G401.6 (cell line): ENCODE data around the gene MAP1B.
"Not testable (repeated sequence)": the region's sequence is repeated elsewhere in the genome, so short reads cannot be mapped to it uniquely, and the experiment has no call there.

ENCODE experiments used
- FAIRE-seq: peaks from 2 replicates; lab custom pipeline; 2012; peaks lifted over from hg19 to GRCh38; lab: Jason Lieb, UNC

MAP1B gene

GRCh38 chr5:72161951-72162350, 54.7 kb downstream of the MAP1B start:
- FAIRE-seq, result no peak

GRCh38 chr5:72163349-72163983, 56.2 kb downstream of the MAP1B start:
- no peak for FAIRE-seq

- no peak for FAIRE-seq
These were observed 59.0 kb downstream of the MAP1B start for GRCh38 chr5:72166070-72166979.

- FAIRE-seq, result no peak
These were observed 60.0 kb downstream of the MAP1B start for GRCh38 chr5:72167257-72167656.

GRCh38 chr5:72167804-72168203, 60.5 kb downstream of the MAP1B start:
- no peak for FAIRE-seq

- no peak for FAIRE-seq
These were observed 62.8 kb downstream of the MAP1B start for GRCh38 chr5:72170101-72170500.

- FAIRE-seq, result not testable (repeated sequence)
These were observed 63.9 kb downstream of the MAP1B start for GRCh38 chr5:72171181-72171580.

GRCh38 chr5:72171667-72172066, 64.4 kb downstream of the MAP1B start:
- no peak for FAIRE-seq

GRCh38 chr5:72172786-72173185, 65.5 kb downstream of the MAP1B start:
- no peak for FAIRE-seq

GRCh38 chr5:72177538-72177937, 70.3 kb downstream of the MAP1B start:
- FAIRE-seq, result no peak

GRCh38 chr5:72179028-72179815, 71.9 kb downstream of the MAP1B start:
- FAIRE-seq, result no peak

- FAIRE-seq, result no peak
These were observed 72.7 kb downstream of the MAP1B start for GRCh38 chr5:72179816-72180440.

GRCh38 chr5:72180925-72181324, 73.7 kb downstream of the MAP1B start:
- FAIRE-seq, result no peak

- no peak for FAIRE-seq
These were observed 75.4 kb downstream of the MAP1B start for GRCh38 chr5:72182686-72183085.

GRCh38 chr5:72183101-72183520, 75.8 kb downstream of the MAP1B start:
- FAIRE-seq, result no peak

GRCh38 chr5:72184408-72184807, 77.1 kb downstream of the MAP1B start:
- FAIRE-seq, result no peak

- no peak for FAIRE-seq
These were observed 78.4 kb downstream of the MAP1B start for GRCh38 chr5:72185496-72186329.

- FAIRE-seq, result no peak
These were observed 80.3 kb downstream of the MAP1B start for GRCh38 chr5:72187388-72188075.

GRCh38 chr5:72188166-72188565, 80.9 kb downstream of the MAP1B start:
- FAIRE-seq, result no peak

- no peak for FAIRE-seq
These were observed 81.9 kb downstream of the MAP1B start for GRCh38 chr5:72189146-72189545.

GRCh38 chr5:72191404-72191803, 84.1 kb downstream of the MAP1B start:
- no peak for FAIRE-seq
